T-helper 2 cell treated with Interferon-gamma antibody and Interleukin-4, amounts not matched to agents 100 ng/mL and 5 ng/mL, for 36 hours (primary cell): ENCODE results near the gene BSG. TPM values are rescaled to one million over a fixed set of nuclear protein-coding genes. Genes with fewer than 3 reads are reported as not detected.

ENCODE experiments used
- total RNA-seq: library from RNA; stranded (reverse); gene quantifications from 2 replicates; pipeline ENCODE4 v1.2.3, GENCODE V29; 2022

BSG gene
- total RNA-seq, 1 donor from 2014 or later, result 237 TPM

Other genes with a start within 250 kb of the BSG start
- 23.8 and 26.4 TPM in 2 replicates for gene MIER2, start 227.8 kb upstream of the BSG start, total RNA-seq
- gene C2CD4C, start 163.4 kb upstream of the BSG start, total RNA-seq, result 0.05 and 0.09 TPM in 2 replicates
- gene SHC2, start 111.6 kb upstream of the BSG start, total RNA-seq, result not detected in 2 replicates
- gene MADCAM1, start 76.1 kb upstream of the BSG start, total RNA-seq, result 0.18 and 0.36 TPM in 2 replicates
- 20.0 and 21.8 TPM in 2 replicates for gene TPGS1, start 65.1 kb upstream of the BSG start, total RNA-seq
- 39.8 and 43.5 TPM in 2 replicates for gene CDC34, start 40.8 kb upstream of the BSG start, total RNA-seq
- gene GZMM, start 28.5 kb upstream of the BSG start, total RNA-seq, result 44.5 and 48.2 TPM in 2 replicates
- 1.5 and 1.9 TPM in 2 replicates for gene HCN2, start 17.3 kb downstream of the BSG start, total RNA-seq
- gene POLRMT, start 60.9 kb downstream of the BSG start, total RNA-seq, result 50.6 and 53.9 TPM in 2 replicates
- not detected in 2 replicates for gene FGF22, start 67.3 kb downstream of the BSG start, total RNA-seq
- 74.1 and 80.9 TPM in 2 replicates for gene RNF126, start 90.6 kb downstream of the BSG start, total RNA-seq
- 2.5 and 3.3 TPM in 2 replicates for gene FSTL3, start 103.8 kb downstream of the BSG start, total RNA-seq
- not detected in 2 replicates for gene PRSS57, start 122.9 kb downstream of the BSG start, total RNA-seq
- gene PALM, start 136.3 kb downstream of the BSG start, total RNA-seq, result not detected in 2 replicates
- not detected in 2 replicates for gene MISP, start 178.5 kb downstream of the BSG start, total RNA-seq
- gene PTBP1, start 224.9 kb downstream of the BSG start, total RNA-seq, result 616 and 655 TPM in 2 replicates
- not detected in 2 replicates for gene PLPPR3, start 249.4 kb downstream of the BSG start, total RNA-seq